ENCODE measurements around the gene RANBP1. TPM values are rescaled to one million over a fixed set of nuclear protein-coding genes. Genes with fewer than 3 reads are reported as not detected.

Gene RANBP1
- total and polyA plus RNA-seq, 9 of the 15 experiments (the other 6 are each of a cell fraction or from before 2014, with no cell fraction given): 162 to 2,891 (median 1,289) TPM

DNA sequence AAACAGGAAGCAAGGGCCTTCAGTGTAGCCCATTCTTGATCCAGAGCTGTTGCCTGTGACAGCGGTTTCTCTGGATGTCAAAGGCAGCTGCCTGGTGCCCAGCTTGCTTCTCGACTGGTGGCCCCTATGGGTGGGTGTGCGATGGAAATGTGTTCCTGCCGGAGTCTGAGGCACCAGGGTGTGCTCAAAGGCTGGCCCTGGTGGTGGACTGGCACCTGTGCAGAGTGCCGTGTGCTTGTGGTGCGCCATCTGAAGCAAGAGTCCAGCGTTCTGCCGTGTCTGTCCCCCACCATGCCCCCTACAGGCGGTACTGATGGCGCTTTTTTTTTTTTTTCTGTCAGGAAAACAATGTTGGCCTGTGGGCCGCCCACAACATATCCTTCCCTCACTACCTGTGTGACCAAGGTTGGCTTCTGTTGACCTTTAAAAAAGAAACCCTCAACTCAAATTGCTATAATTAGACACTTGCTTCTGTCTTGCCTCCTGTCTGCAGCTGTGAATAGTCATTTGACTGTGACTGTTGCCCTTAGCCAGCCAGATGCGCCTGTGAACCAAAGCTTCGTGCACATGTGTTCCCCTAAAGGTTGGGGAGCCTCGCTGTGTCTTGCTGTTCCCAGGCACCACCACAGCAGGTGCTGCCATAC lies 4.7 kb upstream of the RANBP1 start (continued):
- TF ChIP-seq ZNF695 (CRISPR knock-in tag; IDR thresholded peaks at IDR 0.05): peak; percentile 63; the same call in 1 of the 2 replicates
- TF ChIP-seq CREBBP (IDR thresholded peaks at IDR 0.05; ENCODE audit: low read depth, low read length): no peak
- peak; percentile 78; the same call in 1 of the 2 replicates for TF ChIP-seq ZNF133 (CRISPR knock-in tag; IDR thresholded peaks at IDR 0.05)
- TF ChIP-seq NCOR1 (IDR thresholded peaks at IDR 0.05): no peak
- no peak for TF ChIP-seq ZNF785 (CRISPR knock-in tag; IDR thresholded peaks at IDR 0.05)
- TF ChIP-seq FOXJ2 (tag; IDR thresholded peaks at IDR 0.05): no peak
- no peak for TF ChIP-seq HIVEP1 (CRISPR knock-in tag; IDR thresholded peaks at IDR 0.05)
- peak in 1 of 2 experiments; percentile 30; a peak in 2 of 4 replicates for TF ChIP-seq KDM4B (IDR thresholded peaks at IDR 0.05; ENCODE audit: borderline replicate concordance in 2 of 2, low read depth in 1 of 2)
- TF ChIP-seq ID3 (CRISPR knock-in tag; IDR thresholded peaks at IDR 0.05): no peak
- TF ChIP-seq ID3 (tag; IDR thresholded peaks at IDR 0.05): no peak
- no peak for TF ChIP-seq ATF6 (CRISPR knock-in tag; IDR thresholded peaks at IDR 0.05)
- TF ChIP-seq ARHGAP35 (IDR thresholded peaks at IDR 0.05; ENCODE audit: partially characterized antibody): peak; percentile 6
- TF ChIP-seq CBX1 (IDR thresholded peaks at IDR 0.05; ENCODE audit: low read depth): no peak
- TF ChIP-seq NCOA4 (IDR thresholded peaks at IDR 0.05; ENCODE audit: partially characterized antibody): no peak
- 0 out of 2 replicates have a peak, but pooled peaks have one; percentile 33 for TF ChIP-seq KLF16 (IDR thresholded peaks at IDR 0.05)
- TF ChIP-seq SMARCB1 (IDR thresholded peaks at IDR 0.05; ENCODE audit: insufficient read length, low read depth): no peak
- no peak for TF ChIP-seq MECOM (CRISPR knock-in tag; IDR thresholded peaks at IDR 0.05)
- TF ChIP-seq ZFP91 (CRISPR knock-in tag; IDR thresholded peaks at IDR 0.05): no peak
- TF ChIP-seq EHMT2 (IDR thresholded peaks at IDR 0.05): no peak
- peak; percentile 73 for TF ChIP-seq CHCHD3 (CRISPR knock-in tag; IDR thresholded peaks at IDR 0.05)
- peak; percentile 87 for TF ChIP-seq POLR2A (conservative IDR thresholded peaks at IDR 0.05)
- TF ChIP-seq, protein P1, sequence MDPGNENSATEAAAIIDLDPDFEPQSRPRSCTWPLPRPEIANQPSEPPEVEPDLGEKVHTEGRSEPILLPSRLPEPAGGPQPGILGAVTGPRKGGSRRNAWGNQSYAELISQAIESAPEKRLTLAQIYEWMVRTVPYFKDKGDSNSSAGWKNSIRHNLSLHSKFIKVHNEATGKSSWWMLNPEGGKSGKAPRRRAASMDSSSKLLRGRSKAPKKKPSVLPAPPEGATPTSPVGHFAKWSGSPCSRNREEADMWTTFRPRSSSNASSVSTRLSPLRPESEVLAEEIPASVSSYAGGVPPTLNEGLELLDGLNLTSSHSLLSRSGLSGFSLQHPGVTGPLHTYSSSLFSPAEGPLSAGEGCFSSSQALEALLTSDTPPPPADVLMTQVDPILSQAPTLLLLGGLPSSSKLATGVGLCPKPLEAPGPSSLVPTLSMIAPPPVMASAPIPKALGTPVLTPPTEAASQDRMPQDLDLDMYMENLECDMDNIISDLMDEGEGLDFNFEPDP (CRISPR knock-in tag; IDR thresholded peaks at IDR 0.05): 0 out of 2 replicates have a peak, but pooled peaks have one; percentile 23
- no peak for TF ChIP-seq TAF9B (IDR thresholded peaks at IDR 0.05; ENCODE audit: partially characterized antibody)
- TF ChIP-seq SPI1 (IDR thresholded peaks at IDR 0.05; ENCODE audit: borderline replicate concordance, low read depth, low read length): peak; percentile 4; the same call in 1 of the 2 replicates
- no peak for TF ChIP-seq DNMT1 (IDR thresholded peaks at IDR 0.05)
- no peak for TF ChIP-seq POU5F1 (IDR thresholded peaks at IDR 0.05; ENCODE audit: borderline replicate concordance, low read depth, low read length, partially characterized antibody)
- no peak for TF ChIP-seq ZNF717 (CRISPR knock-in tag; IDR thresholded peaks at IDR 0.05)

Measured in K562 (cell line).